ENCODE results near the gene CSF1R. TPM values are rescaled to one million over a fixed set of nuclear protein-coding genes. Genes with fewer than 3 reads are reported as not detected.
A peak's percentile ranks its signal among the peaks of the same experiment; 100 is the strongest.

CSF1R gene
- polyA plus RNA-seq, 1 donor from 2014 or later = 0.10 TPM

DNA sequence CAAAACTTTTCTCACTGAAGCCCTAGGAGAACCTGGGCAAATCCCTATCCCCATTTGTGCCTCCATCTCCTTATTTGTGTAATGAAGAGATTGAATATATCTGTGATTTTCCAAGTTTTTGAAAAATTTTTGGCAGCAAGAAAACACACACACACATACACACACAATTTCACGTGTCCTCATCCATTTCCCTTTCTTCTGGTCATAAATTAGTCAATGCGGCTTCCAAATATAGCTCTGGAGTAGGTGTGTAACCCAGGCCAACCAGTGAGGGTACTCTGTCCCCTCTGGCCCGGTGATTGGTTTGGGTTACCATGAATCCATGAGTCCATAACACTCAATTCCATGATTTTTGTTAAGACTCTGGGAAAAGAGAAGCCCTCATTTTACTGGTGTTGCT is 12.7 kb downstream of the CSF1R start:
- Mint-ChIP-seq H3K36me3 (no peaks in the 10 kb centered on the region), H3K27me3 (peaks cover 1% of the 10 kb centered on the region), H3K4me1 (peaks cover 0 to 2% (median 0%) of the 10 kb centered on the region in 3 donors), H3K27ac (no peak overlapping the region), H3K9me3 (no peaks in the 10 kb centered on the region), H3K4me3 (no peak overlapping the region)

DNA sequence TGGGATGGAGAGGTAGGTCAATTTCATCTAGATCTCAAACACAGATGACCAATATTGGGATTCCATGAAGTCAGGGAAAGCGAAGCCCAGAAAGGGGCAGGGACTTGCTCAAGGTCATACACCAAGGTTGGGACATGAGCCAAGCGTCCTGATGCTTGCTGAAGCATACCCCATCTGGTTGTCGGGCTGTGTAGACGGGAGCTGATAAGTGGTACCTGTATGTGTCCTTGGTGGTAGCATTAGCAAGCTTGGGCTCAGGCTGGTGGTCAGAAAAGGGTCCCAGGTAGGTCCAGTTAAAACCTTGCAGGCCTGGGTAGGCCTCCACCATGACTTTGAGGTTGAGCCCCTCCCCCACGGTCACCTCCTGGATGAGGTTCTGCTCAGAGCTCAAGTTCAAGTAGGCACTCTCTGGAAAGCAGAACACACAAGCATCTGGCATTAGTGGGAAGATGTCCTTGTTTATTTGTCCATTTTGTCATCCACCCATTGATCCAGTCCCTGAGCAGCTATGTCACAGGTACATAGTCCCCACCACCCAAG is 13.2 kb downstream of the CSF1R start:
- H3K4me1 Mint-ChIP-seq = no peaks in the 10 kb centered on the region
- no peak overlapping the region for H3K4me3 Mint-ChIP-seq
- H3K9me3 Mint-ChIP-seq = no peaks in the 10 kb centered on the region
- no peaks in the 10 kb centered on the region for H3K36me3 Mint-ChIP-seq
- H3K27me3 Mint-ChIP-seq = peaks cover 1% of the 10 kb centered on the region
- no peak overlapping the region for H3K27ac Mint-ChIP-seq

DNA sequence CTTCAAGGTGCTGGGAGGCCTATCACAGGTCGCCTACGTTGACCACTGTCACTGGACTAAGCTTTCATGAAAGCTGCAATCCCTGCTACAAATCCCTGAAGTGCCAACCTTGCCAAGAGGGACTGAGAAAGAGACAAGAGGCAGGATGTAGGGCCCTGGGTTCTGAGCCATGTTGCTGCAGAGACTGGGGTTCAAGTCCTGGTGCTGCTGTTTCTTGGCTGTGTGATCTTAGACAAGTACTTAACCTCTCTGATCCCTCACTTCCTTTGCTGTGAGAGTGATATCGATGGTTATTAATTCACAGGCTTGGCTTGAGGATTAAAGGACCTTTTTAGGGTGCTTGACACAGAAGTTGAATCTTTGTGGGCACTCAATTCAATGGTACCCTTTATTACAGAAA is 15.5 kb downstream of the CSF1R start:
- H3K27me3 Mint-ChIP-seq = peaks cover 1% of the 10 kb centered on the region
- H3K4me3 Mint-ChIP-seq = no peak overlapping the region
- no peaks in the 10 kb centered on the region for H3K36me3 Mint-ChIP-seq
- H3K9me3 Mint-ChIP-seq = no peaks in the 10 kb centered on the region
- no peak overlapping the region for H3K27ac Mint-ChIP-seq
- peaks cover 5 to 8% (median 6%) of the 10 kb centered on the region in 3 donors for H3K4me1 Mint-ChIP-seq

DNA sequence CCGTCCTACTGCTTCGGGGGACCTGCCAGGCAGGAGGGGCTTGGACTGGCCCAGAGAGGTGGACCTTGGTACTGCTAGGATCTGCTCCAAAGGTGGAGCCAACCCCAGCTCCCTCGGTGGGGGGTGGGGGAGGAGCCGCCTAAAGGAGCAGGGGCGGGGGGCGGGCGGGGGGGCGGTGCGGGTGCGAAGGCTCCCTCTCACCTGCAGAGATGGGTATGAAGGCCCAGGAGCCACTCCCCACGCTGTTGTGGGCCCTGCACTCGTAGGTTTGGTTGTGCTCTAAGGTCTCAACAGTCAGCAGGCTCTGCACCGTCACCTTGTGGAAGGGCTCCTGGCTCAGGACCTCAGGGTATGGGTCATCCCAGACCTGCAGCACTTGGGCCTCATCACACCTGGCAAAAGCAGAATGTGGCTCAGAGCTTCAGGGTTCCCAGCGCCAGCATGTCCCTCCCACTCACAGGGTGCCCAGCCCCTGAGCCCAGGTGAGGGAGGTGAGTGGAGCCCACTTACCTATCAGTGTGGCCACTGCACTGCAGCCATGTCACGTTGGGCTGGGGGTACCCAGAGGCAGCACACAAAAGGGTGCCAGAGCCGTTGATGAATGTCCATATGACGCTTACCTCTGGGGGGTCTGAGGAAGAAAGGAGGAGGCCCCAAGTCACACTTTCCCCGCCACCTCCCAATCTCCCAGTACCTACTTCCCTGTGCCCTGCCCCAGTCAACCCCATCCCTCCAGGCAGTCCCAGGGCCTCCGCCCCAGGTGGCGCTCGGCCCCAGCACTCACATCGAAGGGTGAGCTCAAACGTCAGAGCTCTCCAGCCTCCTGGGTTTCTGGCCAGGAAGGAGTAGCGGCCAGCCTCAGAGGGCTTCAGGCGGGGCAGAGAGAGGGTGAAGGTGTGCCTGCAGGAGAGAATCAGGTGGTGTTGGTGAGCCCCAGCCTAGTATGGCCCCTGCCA is 16.4 kb downstream of the CSF1R start:
- H3K27me3 Mint-ChIP-seq = peaks cover 3% of the 10 kb centered on the region
- no peak overlapping the region for H3K27ac Mint-ChIP-seq
- H3K9me3 Mint-ChIP-seq = no peaks in the 10 kb centered on the region
- no peaks in the 10 kb centered on the region for H3K36me3 Mint-ChIP-seq
- H3K4me3 Mint-ChIP-seq = no peak overlapping the region
- H3K4me1 Mint-ChIP-seq = peaks cover 5 to 8% (median 6%) of the 10 kb centered on the region in 3 donors

DNA sequence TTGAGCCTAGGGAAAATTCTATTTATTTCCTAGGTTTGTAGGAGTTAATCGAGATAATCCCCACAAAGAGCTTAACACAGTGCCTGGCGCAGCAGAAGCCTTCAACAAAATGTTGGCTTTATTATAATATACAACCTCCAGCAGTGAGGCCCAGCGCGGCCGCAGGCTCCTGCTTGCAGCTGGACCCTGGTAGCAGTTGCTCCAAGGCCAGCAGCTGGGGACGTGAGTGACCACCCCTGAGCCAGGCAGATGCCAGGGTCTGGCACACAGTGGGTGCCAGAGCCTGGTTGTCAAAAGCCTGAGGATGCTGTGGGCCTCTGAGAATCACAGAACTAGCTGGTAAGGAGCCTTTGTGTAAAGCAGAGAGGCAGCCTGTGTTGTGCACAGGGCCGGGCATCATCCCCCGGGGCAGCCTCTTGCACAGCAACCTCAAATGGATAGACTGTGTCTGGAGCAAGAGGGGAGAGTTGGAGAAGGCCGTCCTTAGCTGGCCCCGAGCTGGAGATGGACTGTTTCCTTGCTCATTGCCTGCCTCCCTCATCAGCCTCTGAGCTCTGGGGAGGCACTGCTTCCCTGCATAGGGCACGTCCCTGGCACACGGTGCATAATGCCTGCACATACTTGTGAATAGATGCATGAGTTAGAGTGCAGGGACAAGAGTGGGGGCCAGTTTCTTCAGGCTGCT is 17.3 kb downstream of the CSF1R start:
- no peak overlapping the region for H3K27ac Mint-ChIP-seq
- peaks cover 4% of the 10 kb centered on the region for H3K27me3 Mint-ChIP-seq
- H3K4me3 Mint-ChIP-seq = peak overlapping the region in 1 of 4 donors; percentile 21
- H3K4me1 Mint-ChIP-seq = peaks cover 5 to 8% (median 6%) of the 10 kb centered on the region in 3 donors
- no peaks in the 10 kb centered on the region for H3K9me3 Mint-ChIP-seq
- no peaks in the 10 kb centered on the region for H3K36me3 Mint-ChIP-seq

DNA sequence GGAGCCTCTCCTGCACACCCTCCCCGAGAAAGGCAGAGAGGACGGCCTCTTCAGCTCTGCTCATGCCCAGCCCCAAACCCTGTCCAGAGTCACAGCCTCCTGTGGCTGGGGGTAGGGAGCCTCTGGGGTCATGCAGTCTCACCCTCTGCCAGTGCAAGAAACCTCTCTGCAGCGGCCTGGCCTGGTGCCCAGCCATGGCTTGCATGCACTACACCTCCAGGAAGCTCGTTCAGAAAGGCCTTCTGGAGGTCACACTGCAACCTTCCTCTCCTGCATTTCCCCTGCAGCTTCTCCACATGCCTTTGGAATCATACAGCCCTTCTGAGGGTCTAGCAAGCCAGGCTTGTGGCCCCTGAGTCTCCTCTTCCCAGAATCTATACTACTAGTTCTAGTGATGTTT is 17.9 kb downstream of the CSF1R start:
- Mint-ChIP-seq H3K4me1 (peaks cover 5 to 8% (median 6%) of the 10 kb centered on the region in 3 donors), H3K27ac (no peak overlapping the region), H3K9me3 (no peaks in the 10 kb centered on the region), H3K36me3 (no peaks in the 10 kb centered on the region), H3K27me3 (peaks cover 9% of the 10 kb centered on the region), H3K4me3 (no peak overlapping the region)

DNA sequence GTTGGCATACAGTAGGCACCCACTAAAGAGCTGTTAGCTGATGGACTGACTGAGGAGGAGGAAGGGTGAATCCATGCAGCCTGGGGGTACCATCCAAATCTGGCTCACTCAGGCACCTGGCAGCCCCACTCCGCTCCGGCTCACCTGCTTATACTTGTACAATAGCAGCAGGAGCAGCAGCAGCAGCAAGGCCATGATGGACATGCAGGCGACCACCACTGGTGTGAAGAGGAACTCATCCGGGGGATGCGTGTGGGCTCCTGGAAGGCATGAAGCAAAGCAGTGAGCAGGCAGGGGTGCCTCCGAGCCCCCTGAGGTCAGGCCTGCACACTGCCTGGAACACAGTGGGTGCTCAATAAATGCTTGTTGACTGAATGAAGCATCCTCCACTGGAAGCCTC is 18.3 kb downstream of the CSF1R start:
- Mint-ChIP-seq H3K27me3 (peaks cover 9% of the 10 kb centered on the region), H3K9me3 (no peaks in the 10 kb centered on the region), H3K36me3 (no peaks in the 10 kb centered on the region), H3K4me3 (no peak overlapping the region), H3K4me1 (peaks cover 5 to 8% (median 6%) of the 10 kb centered on the region in 3 donors), H3K27ac (no peak overlapping the region)

DNA sequence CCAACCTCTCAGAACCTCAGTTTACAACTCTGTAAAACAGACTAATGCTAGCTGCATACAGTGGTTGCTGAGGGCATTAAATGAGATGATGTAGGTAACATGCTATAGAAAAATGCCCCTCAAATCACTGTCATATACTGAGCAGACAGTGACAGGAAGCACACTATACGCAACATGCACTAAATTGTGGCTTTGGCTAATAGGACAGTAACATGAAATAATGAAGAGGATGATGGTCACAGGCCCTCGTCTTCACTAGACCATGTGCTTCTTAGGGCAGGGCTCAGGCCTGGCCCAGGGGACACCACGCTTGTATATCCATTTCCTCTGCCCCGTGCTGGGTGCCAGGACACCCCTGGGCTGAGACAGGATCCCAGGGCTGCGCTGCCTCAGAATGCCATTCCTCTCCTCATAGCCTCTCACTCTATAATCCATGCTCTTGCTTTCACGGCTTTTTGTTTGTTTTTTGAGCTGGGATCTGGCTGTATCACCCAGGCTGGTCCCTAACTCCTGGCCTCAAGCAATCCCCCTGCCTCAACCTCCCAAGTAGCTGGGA is 18.9 kb downstream of the CSF1R start:
- no peaks in the 10 kb centered on the region for H3K9me3 Mint-ChIP-seq
- H3K4me1 Mint-ChIP-seq = peaks cover 5 to 8% (median 6%) of the 10 kb centered on the region in 3 donors
- H3K27ac Mint-ChIP-seq = no peak overlapping the region
- peaks cover 11% of the 10 kb centered on the region for H3K27me3 Mint-ChIP-seq
- no peak overlapping the region for H3K4me3 Mint-ChIP-seq
- no peaks in the 10 kb centered on the region for H3K36me3 Mint-ChIP-seq

DNA sequence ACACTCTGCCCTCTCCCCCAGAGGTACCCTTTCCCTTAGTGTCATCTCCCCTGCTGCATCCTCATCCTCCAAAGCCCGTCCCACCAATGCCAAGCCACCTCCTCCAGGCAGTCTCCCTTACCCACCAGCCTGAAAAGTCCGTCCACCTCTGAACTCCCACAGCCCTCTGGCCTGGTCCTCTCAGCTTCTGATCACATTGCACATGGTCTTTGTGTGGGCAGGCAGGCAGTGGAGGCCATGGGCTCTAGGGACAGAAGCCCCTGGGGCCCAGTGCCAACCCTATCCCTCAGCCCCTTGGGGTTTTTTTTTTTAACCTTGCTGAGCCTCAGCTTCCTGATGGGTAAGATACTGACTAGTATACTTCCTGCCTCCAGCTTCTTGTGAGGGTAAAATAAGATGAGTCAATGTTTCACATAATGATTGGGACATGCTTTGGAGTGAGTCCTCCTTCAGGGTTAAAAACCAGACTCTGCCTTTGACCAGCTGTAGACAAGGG is 19.4 kb downstream of the CSF1R start:
- Mint-ChIP-seq H3K27ac (no peak overlapping the region), H3K36me3 (no peaks in the 10 kb centered on the region), H3K4me1 (peaks cover 5 to 8% (median 6%) of the 10 kb centered on the region in 3 donors), H3K4me3 (peak overlapping the region in 1 of 4 donors; percentile 69), H3K9me3 (no peaks in the 10 kb centered on the region), H3K27me3 (peaks cover 10% of the 10 kb centered on the region)

DNA sequence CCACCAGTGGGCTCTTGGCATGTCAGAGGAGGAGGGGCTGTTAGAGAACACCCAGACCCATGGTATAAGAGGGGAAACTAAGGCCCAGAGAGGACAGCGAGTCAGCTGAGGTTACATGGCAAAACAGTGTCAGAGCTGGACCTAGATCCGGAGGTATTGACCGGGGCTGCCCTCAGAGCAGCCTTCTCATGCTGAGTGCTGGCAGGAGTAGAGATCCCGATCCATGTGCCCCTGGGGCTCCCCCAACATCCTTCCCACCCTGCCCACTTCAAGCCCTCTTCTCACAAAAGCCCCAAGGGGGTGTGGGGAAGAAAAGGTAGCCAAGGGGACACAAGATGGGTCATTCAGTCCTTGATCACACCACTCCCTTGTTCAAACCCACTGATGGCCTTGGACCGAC is 19.9 kb downstream of the CSF1R start:
- H3K27ac Mint-ChIP-seq = no peak overlapping the region
- no peaks in the 10 kb centered on the region for H3K36me3 Mint-ChIP-seq
- peaks cover 5 to 8% (median 6%) of the 10 kb centered on the region in 3 donors for H3K4me1 Mint-ChIP-seq
- no peaks in the 10 kb centered on the region for H3K9me3 Mint-ChIP-seq
- peaks cover 10% of the 10 kb centered on the region for H3K27me3 Mint-ChIP-seq
- H3K4me3 Mint-ChIP-seq = peak overlapping the region in 2 of 4 donors; percentile 82 to 85

DNA sequence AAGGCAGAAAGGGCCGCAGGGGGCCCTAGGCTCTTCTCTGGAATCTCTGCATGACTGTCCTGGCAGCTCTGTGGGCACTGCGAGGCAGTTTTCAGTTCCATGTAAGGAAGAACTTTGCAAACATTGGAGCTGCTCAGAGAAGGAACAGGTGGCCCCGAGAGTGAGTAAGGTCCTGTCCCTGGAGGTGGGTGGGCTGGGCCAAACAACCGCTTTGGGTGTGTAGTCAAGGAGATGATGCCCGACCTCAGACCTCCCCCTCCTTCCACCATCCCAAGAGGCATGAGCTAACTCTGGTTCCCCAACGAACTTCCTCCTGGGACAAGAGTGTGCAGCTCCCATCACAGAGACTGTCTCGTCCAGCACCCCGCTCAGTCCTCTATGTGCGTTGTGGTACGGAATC is 20.5 kb downstream of the CSF1R start:
- H3K27ac Mint-ChIP-seq = no peak overlapping the region
- no peaks in the 10 kb centered on the region for H3K36me3 Mint-ChIP-seq
- H3K9me3 Mint-ChIP-seq = no peaks in the 10 kb centered on the region
- peak overlapping the region in 2 of 4 donors; percentile 82 to 85 for H3K4me3 Mint-ChIP-seq
- peaks cover 10% of the 10 kb centered on the region for H3K27me3 Mint-ChIP-seq
- peaks cover 5 to 8% (median 6%) of the 10 kb centered on the region in 3 donors for H3K4me1 Mint-ChIP-seq

DNA sequence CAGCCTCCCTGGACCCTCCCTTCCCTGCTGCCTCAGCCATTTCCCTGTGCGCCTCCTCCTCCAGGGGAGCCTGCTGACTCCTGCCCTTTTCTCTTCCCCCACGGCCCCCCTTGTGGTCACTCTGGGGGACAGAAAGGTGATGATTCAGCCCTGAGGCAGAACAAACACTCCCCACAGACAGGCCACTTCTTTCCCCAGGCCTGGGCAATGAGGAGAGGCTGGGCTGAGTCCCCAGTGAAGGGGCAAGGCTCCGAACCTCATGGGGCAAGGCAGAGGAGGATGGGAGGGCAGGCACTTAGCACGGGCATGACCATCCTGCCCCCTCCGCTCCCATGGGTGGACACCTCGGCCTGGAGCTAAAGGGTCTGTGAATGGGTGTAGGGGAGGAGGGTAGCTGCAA is 21.0 kb downstream of the CSF1R start:
- H3K27ac Mint-ChIP-seq = no peak overlapping the region
- peaks cover 10% of the 10 kb centered on the region for H3K27me3 Mint-ChIP-seq
- peaks cover 5 to 8% (median 6%) of the 10 kb centered on the region in 3 donors for H3K4me1 Mint-ChIP-seq
- no peaks in the 10 kb centered on the region for H3K36me3 Mint-ChIP-seq
- no peak overlapping the region for H3K4me3 Mint-ChIP-seq
- no peaks in the 10 kb centered on the region for H3K9me3 Mint-ChIP-seq

DNA sequence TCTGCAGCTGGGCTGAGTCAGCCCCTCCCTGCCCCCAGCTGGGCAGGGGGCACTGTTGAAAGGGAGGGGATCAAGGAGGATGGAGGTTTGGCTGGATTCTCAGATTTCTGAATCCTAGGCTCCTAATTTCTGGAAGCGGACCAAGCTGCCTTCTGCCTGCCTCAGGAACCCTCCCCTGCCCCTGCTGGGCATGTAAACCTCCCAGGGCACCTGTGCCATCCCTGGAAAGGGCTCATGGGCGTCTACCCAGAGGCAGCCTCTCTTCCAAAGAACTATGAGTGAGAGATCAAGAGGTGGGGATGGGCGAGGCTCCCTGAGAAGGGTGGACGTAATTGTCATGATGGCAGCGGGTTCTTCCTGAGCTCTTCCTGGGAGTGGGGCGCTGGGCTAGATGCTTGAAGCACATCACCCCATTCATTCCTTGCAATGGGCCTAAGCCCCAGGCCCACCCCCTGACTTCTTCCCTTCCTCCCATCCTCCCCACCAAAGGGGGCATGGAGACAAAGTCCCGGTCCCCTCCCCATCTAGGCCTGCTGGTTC is 21.6 kb downstream of the CSF1R start:
- peaks cover 5 to 8% (median 6%) of the 10 kb centered on the region in 3 donors for H3K4me1 Mint-ChIP-seq
- no peaks in the 10 kb centered on the region for H3K36me3 Mint-ChIP-seq
- no peak overlapping the region for H3K4me3 Mint-ChIP-seq
- H3K27ac Mint-ChIP-seq = no peak overlapping the region
- no peaks in the 10 kb centered on the region for H3K9me3 Mint-ChIP-seq
- peaks cover 10% of the 10 kb centered on the region for H3K27me3 Mint-ChIP-seq

DNA sequence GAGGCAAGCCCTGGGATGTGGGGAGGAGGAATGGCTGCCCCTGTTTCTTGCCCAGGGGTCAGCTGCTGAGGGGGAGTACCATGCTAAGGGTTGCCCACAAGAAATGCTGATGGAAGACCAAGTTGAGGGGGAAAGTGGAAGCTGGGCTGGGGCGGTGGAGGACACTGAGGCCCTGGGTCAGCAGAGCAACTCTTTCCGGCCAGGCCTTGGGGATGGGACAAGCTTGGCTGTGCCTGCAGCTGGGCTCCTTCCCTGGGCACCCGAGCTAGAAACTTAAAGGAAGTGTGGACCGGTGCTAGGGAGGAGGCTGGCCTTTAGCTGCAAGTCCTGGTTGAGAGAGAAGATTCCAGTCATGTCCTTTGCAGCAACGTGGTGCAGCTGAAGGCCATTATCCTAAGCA is 22.7 kb downstream of the CSF1R start:
- Mint-ChIP-seq H3K36me3 (no peaks in the 10 kb centered on the region), H3K4me1 (peaks cover 5 to 8% (median 6%) of the 10 kb centered on the region in 3 donors), H3K27ac (no peak overlapping the region), H3K27me3 (peaks cover 10% of the 10 kb centered on the region), H3K4me3 (no peak overlapping the region), H3K9me3 (no peaks in the 10 kb centered on the region)
